Measurements from ENCODE around the gene HAPLN3. TPM values are rescaled to one million over a fixed set of nuclear protein-coding genes. Genes with fewer than 3 reads are reported as not detected.

The HAPLN3 gene
- total and polyA plus RNA-seq, 2 donors (not counting 3 experiments of a cell fraction or from before 2014, with no cell fraction given) = 57.6 to 130 TPM

- ChIA-PET POLR2A (no interaction called here), CTCF (interaction anchor here (1.5 to 3.5 kb wide), 3 partner anchors 8 to 289 kb away, joined by 5 to 20 read pairs (median 5); no protein-coding TSS in a partner anchor)
- TF ChIP-seq EZH2 (IDR thresholded peaks at IDR 0.05; ENCODE audit: borderline replicate concordance, low read depth, low read length, severe bottlenecking) (no peak), CTCF (IDR thresholded peaks at IDR 0.05; ENCODE audit: extremely low read depth in 1 of 2, insufficient read depth in 1 of 2, low read depth in 1 of 2, low read length in 2 of 2) (peak in 1 of 2 donors; percentile 0), MAX (IDR thresholded peaks at IDR 0.05; ENCODE audit: insufficient read depth, insufficient read length) (no peak), FOS (IDR thresholded peaks at IDR 0.05; ENCODE audit: borderline replicate concordance, insufficient read depth, low read length) (no peak), JUN (IDR thresholded peaks at IDR 0.05; ENCODE audit: borderline replicate concordance, insufficient read depth, insufficient read length, low read depth) (no peak), MYC (IDR thresholded peaks at IDR 0.05; ENCODE audit: low read depth, low read length) (no peak), POLR2A (IDR thresholded peaks at IDR 0.05; ENCODE audit: low read depth, low read length) (peak; percentile 70), GATA2 (IDR thresholded peaks at IDR 0.05; ENCODE audit: insufficient read depth, insufficient read length, low read depth, low read length) (no peak), POLR2AphosphoS5 (IDR thresholded peaks at IDR 0.05; ENCODE audit: insufficient read depth, low read depth, low read length) (peak; percentile 73)
- peak within 1 kb of the TSS; percentile 60 to 77 (median 74) for H3K4me3 ChIP-seq (replicated peaks in 1 of 3; ENCODE audit: insufficient read depth in 1 of 3, low read depth in 1 of 3, low read length in 3 of 3)
- no TSS peak for BruUV-seq (replicated peaks)
- peak within 1 kb of the TSS; percentile 92 for H3K4me2 ChIP-seq (ENCODE audit: insufficient read depth, low read length)
- no peaks in the 10 kb centered on the region for H3K27me3 ChIP-seq (ENCODE audit: control insufficient read depth in 2 of 2, insufficient read depth in 2 of 2, low read length in 2 of 2)
- DNase-seq (ENCODE audit: low read depth, low spot score) (peak; percentile 70), FAIRE-seq (peak; percentile 81)
- peaks cover 12% of the 10 kb centered on the region for H3K4me1 ChIP-seq (ENCODE audit: control insufficient read depth, extremely low read depth, insufficient read depth, low read length)
- H2AFZ ChIP-seq (ENCODE audit: low read depth, low read length) = peak within 1 kb of the TSS; percentile 90
- dilution Hi-C loops (cut with MboI; ENCODE audit: extremely low pct_ligation_motif_present, low sequenced_read_pairs) (no loop called here), intact Hi-C loops (cut with micrococcal nuclease) (no loop called here)
- no peaks in the 10 kb centered on the region for H3K9me3 ChIP-seq (replicated peaks; ENCODE audit: control insufficient read depth, insufficient read depth, low read length)
- no peaks in the 10 kb centered on the region for H3K36me3 ChIP-seq (ENCODE audit: control insufficient read depth in 2 of 2, extremely low read depth in 1 of 2, insufficient read depth in 2 of 2, low read length in 2 of 2)
- no peaks in the 10 kb centered on the region for H3K79me2 ChIP-seq (ENCODE audit: control insufficient read depth, insufficient read depth, low read length)
- H3K9me1 ChIP-seq (replicated peaks; ENCODE audit: control insufficient read depth, extremely low read depth, insufficient read depth, low read length) = no peaks in the 10 kb centered on the region
- H4K20me1 ChIP-seq (replicated peaks; ENCODE audit: control insufficient read depth, extremely low read depth, insufficient read depth, low read length) = no peaks in the 10 kb centered on the region
- peak within 1 kb of the TSS; percentile 33 for H3K27ac ChIP-seq (ENCODE audit: insufficient read depth, low read depth, low read length)
- peak within 1 kb of the TSS; percentile 83 for H3K9ac ChIP-seq (replicated peaks; ENCODE audit: extremely low read depth, insufficient read depth, low read length)
Measured at GRCh38 chr15:88913017-88913849, 17.9 kb upstream of the HAPLN3 start, which contains the start of gene MFGE8. TSS of gene MFGE8 (minus strand) at chr15:88913379. CDS start at chr15:88913319, 60 bp downstream.
